Measurements from ENCODE around the gene ATP5F1B. TPM values are rescaled to one million over a fixed set of nuclear protein-coding genes. Genes with fewer than 3 reads are reported as not detected.

ATP5F1B gene
- total and polyA plus RNA-seq, 2 donors (not counting 1 experiment from before 2014, with no cell fraction given): 613 to 965 TPM

DNA sequence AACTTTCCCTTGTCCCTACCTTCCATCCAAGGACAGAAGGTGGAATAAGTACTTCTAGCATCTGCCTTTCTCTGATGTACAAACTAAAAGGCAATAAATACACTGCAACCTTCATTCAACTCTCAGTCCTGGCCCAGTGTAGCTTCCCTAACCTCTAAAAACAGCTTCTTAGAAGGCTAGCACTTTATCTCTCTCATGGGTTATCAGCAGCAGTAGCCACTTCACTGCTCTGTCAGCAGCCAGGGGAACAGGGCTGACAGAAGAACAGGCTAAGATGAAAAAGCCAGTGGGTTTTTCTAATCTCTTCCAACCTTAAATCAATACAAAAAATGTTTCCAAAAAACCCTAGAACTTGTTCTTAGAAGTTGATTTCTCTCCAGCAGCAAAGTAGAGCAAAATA, 28.9 kb downstream of the ATP5F1B start:
- no peak overlapping the region for H3K4me2 ChIP-seq (ENCODE audit: extremely low read depth, insufficient read depth, low read length)
- H3K36me3 ChIP-seq (ENCODE audit: control insufficient read depth, insufficient read depth, low read length): peaks cover 23% of the 10 kb centered on the region
- H2AFZ ChIP-seq (ENCODE audit: low read length): no peak overlapping the region
- no peak overlapping the region for H3K9ac ChIP-seq (ENCODE audit: insufficient read depth, low read length)
- TF ChIP-seq, protein P1, sequence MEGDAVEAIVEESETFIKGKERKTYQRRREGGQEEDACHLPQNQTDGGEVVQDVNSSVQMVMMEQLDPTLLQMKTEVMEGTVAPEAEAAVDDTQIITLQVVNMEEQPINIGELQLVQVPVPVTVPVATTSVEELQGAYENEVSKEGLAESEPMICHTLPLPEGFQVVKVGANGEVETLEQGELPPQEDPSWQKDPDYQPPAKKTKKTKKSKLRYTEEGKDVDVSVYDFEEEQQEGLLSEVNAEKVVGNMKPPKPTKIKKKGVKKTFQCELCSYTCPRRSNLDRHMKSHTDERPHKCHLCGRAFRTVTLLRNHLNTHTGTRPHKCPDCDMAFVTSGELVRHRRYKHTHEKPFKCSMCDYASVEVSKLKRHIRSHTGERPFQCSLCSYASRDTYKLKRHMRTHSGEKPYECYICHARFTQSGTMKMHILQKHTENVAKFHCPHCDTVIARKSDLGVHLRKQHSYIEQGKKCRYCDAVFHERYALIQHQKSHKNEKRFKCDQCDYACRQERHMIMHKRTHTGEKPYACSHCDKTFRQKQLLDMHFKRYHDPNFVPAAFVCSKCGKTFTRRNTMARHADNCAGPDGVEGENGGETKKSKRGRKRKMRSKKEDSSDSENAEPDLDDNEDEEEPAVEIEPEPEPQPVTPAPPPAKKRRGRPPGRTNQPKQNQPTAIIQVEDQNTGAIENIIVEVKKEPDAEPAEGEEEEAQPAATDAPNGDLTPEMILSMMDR (conservative IDR thresholded peaks at IDR 0.05 in 1 of 2, IDR thresholded peaks at IDR 0.05 in 1 of 2; ENCODE audit: low read depth in 1 of 2, low read length in 2 of 2): no peak
- TF ChIP-seq EZH2 (IDR thresholded peaks at IDR 0.05; ENCODE audit: low read length, missing control alignments): no peak
- H3K9me3 ChIP-seq (ENCODE audit: control insufficient read depth, insufficient read depth, low read depth, low read length): no peaks in the 10 kb centered on the region
- peaks cover 54% of the 10 kb centered on the region for H3K79me2 ChIP-seq (ENCODE audit: control insufficient read depth, insufficient read depth, low read length)
- H4K20me1 ChIP-seq (ENCODE audit: control insufficient read depth, extremely low read depth, insufficient read depth, low read length): peaks cover 3% of the 10 kb centered on the region
- no peak for DNase-seq (ENCODE audit: low read depth in 2 of 2)
- H3K4me1 ChIP-seq (ENCODE audit: control insufficient read depth, extremely low read depth, insufficient read depth, low read length): no peaks in the 10 kb centered on the region
- H3K27me3 ChIP-seq (ENCODE audit: control insufficient read depth, insufficient read depth, low read length): no peaks in the 10 kb centered on the region
- H3K4me3 ChIP-seq (replicated peaks in 1 of 4; ENCODE audit: control extremely low read depth in 1 of 4, insufficient read depth in 1 of 4, low read depth in 3 of 4, low read length in 4 of 4): no peak overlapping the region
- H3K27ac ChIP-seq (ENCODE audit: insufficient read depth, low read length): no peak overlapping the region

DNA sequence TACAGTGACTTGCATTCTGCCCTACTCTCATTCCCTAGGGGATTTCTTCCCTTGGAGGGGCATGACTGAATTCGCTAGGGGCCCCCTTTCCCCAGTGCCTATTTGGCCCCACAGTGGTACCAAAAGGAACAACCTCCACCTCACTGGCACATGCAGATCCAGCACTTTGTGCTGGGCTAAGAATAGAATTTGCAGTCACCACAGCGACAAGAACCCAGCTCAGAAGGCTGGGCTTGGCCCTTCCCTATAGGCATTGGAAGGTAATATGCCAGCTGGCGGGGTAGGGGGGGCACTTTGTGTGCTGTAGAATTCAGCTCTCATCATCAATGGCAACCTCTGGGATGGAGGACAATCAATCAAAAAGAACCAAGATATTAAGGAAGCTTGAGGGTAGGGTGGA, 29.5 kb downstream of the ATP5F1B start:
- Histone ChIP-seq H3K27ac (ENCODE audit: insufficient read depth, low read length) (no peak overlapping the region), H2AFZ (ENCODE audit: low read length) (no peak overlapping the region), H3K36me3 (ENCODE audit: control insufficient read depth, insufficient read depth, low read length) (peaks cover 26% of the 10 kb centered on the region), H3K27me3 (ENCODE audit: control insufficient read depth, insufficient read depth, low read length) (no peaks in the 10 kb centered on the region), H3K4me2 (ENCODE audit: extremely low read depth, insufficient read depth, low read length) (no peak overlapping the region), H4K20me1 (ENCODE audit: control insufficient read depth, extremely low read depth, insufficient read depth, low read length) (peaks cover 3% of the 10 kb centered on the region), H3K4me3 (replicated peaks in 1 of 4; ENCODE audit: control extremely low read depth in 1 of 4, insufficient read depth in 1 of 4, low read depth in 3 of 4, low read length in 4 of 4) (no peak overlapping the region), H3K4me1 (ENCODE audit: control insufficient read depth, extremely low read depth, insufficient read depth, low read length) (no peaks in the 10 kb centered on the region), H3K9me3 (ENCODE audit: control insufficient read depth, insufficient read depth, low read depth, low read length) (no peaks in the 10 kb centered on the region), H3K79me2 (ENCODE audit: control insufficient read depth, insufficient read depth, low read length) (peaks cover 47% of the 10 kb centered on the region), H3K9ac (ENCODE audit: insufficient read depth, low read length) (no peak overlapping the region)
- TF ChIP-seq EZH2 (IDR thresholded peaks at IDR 0.05; ENCODE audit: low read length, missing control alignments): no peak
- TF ChIP-seq, protein P1 (conservative IDR thresholded peaks at IDR 0.05 in 1 of 2, IDR thresholded peaks at IDR 0.05 in 1 of 2; ENCODE audit: low read depth in 1 of 2, low read length in 2 of 2): no peak
- DNase-seq (ENCODE audit: low read depth in 2 of 2): no peak

DNA sequence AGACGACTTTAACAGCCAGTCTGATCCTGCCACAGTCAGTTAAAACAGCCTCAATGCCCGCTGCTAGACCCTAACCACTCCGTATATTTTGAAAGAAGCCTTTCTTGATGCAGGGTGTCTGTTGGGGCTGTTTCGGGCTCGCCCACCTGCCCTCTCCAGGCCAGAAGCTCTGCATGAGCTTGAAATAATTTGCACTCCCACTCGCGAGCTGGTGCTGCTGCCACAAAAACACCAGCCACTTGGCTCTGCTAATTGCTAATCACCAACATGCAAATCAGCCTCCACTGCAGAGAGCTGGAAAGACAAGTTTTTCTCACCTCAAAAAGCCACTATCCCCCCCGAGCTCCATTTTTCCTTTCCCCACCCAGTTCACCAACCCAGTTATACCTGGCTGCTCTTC, 31.2 kb downstream of the ATP5F1B start:
- peaks cover 34% of the 10 kb centered on the region for H3K36me3 ChIP-seq (ENCODE audit: control insufficient read depth, insufficient read depth, low read length)
- peaks cover 33% of the 10 kb centered on the region for H3K79me2 ChIP-seq (ENCODE audit: control insufficient read depth, insufficient read depth, low read length)

More for the DNA sequence above, 31.2 kb downstream of the ATP5F1B start:
- H3K4me1 ChIP-seq (ENCODE audit: control insufficient read depth, extremely low read depth, insufficient read depth, low read length): no peaks in the 10 kb centered on the region
- no peak overlapping the region for H3K4me3 ChIP-seq (replicated peaks in 1 of 4; ENCODE audit: control extremely low read depth in 1 of 4, insufficient read depth in 1 of 4, low read depth in 3 of 4, low read length in 4 of 4)
- no peak overlapping the region for H3K4me2 ChIP-seq (ENCODE audit: extremely low read depth, insufficient read depth, low read length)
- no peak for TF ChIP-seq EZH2 (IDR thresholded peaks at IDR 0.05; ENCODE audit: low read length, missing control alignments)
- TF ChIP-seq, protein P1 (conservative IDR thresholded peaks at IDR 0.05 in 1 of 2, IDR thresholded peaks at IDR 0.05 in 1 of 2; ENCODE audit: low read depth in 1 of 2, low read length in 2 of 2): no peak
- no peaks in the 10 kb centered on the region for H3K9me3 ChIP-seq (ENCODE audit: control insufficient read depth, insufficient read depth, low read depth, low read length)
- DNase-seq (ENCODE audit: low read depth in 2 of 2): no peak
- no peak overlapping the region for H3K9ac ChIP-seq (ENCODE audit: insufficient read depth, low read length)
- no peak overlapping the region for H2AFZ ChIP-seq (ENCODE audit: low read length)
- no peak overlapping the region for H3K27ac ChIP-seq (ENCODE audit: insufficient read depth, low read length)
- peaks cover 3% of the 10 kb centered on the region for H4K20me1 ChIP-seq (ENCODE audit: control insufficient read depth, extremely low read depth, insufficient read depth, low read length)
- H3K27me3 ChIP-seq (ENCODE audit: control insufficient read depth, insufficient read depth, low read length): no peaks in the 10 kb centered on the region
